HepG2 (cell line): ENCODE measurements around the gene COMP. TPM values are rescaled to one million over a fixed set of nuclear protein-coding genes. Genes with fewer than 3 reads are reported as not detected.

Experiments
- FOXO4 ChIP-seq: sonication (generic); formaldehyde crosslinking; conservative IDR thresholded peaks from 2 replicates; pipeline ENCODE4 v1.8.1; 2023; ENCODE audit warnings: missing genetic modification reagents
- GATAD2A ChIP-seq: IDR thresholded peaks from 2 replicates; pipeline ENCODE4 v1.6.1; 2016
- HNF1B ChIP-seq: sonication (generic); formaldehyde crosslinking; IDR thresholded peaks from 2 replicates; pipeline ENCODE4 v1.5.1; 2020; ENCODE audit warnings: mild to moderate bottlenecking, moderate library complexity, missing genetic modification reagents
- KLF13 ChIP-seq: sonication (generic); formaldehyde crosslinking; IDR thresholded peaks from 2 replicates; pipeline ENCODE4 v1.4.0; 2020; ENCODE audit warnings: mild to moderate bottlenecking, missing genetic modification reagents
- MTF1 ChIP-seq: sonication (generic); formaldehyde crosslinking; IDR thresholded peaks from 2 replicates; pipeline ENCODE4 v1.5.0; 2020; ENCODE audit warnings: missing genetic modification reagents
- NKX3-1 ChIP-seq: sonication (generic); formaldehyde crosslinking; IDR thresholded peaks from 2 replicates; pipeline ENCODE4 v1.5.0; 2020; ENCODE audit warnings: missing genetic modification reagents
- SMC3 ChIP-seq: IDR thresholded peaks from 2 replicates; pipeline ENCODE4 v1.6.1; 2011; ENCODE audit warnings: low read length, improper control_type of control experiment
- SPEN ChIP-seq: sonication (generic); formaldehyde crosslinking; IDR thresholded peaks from 2 replicates; pipeline ENCODE4 v1.5.1; 2020; ENCODE audit warnings: low read depth, mild to moderate bottlenecking, missing genetic modification reagents
- TAF15 ChIP-seq: fragments of 200-400 bp; formaldehyde crosslinking; IDR thresholded peaks from one replicate; pipeline ENCODE4 v1.6.1; 2018; ENCODE audit warnings: mild to moderate bottlenecking, low read depth, low read length; ENCODE audit not compliant: poor library complexity, severe bottlenecking
- USF2 ChIP-seq, 2 experiments: sonication (generic) in 1 of 2; formaldehyde crosslinking in 1 of 2; IDR thresholded peaks; 2 replicates each; pipeline versions ENCODE4 v1.5.1 to v1.6.1; 2011 to 2020; ENCODE audit warnings: borderline replicate concordance in 1 of 2, low read depth in 1 of 2, low read length in 1 of 2, mild to moderate bottlenecking in 1 of 2, missing genetic modification reagents in 1 of 2, moderate library complexity in 1 of 2
- ZBTB1 ChIP-seq: sonication (generic); formaldehyde crosslinking; IDR thresholded peaks from 2 replicates; pipeline ENCODE4 v1.4.0; 2020; ENCODE audit warnings: missing genetic modification reagents, borderline replicate concordance
- ZFP91 ChIP-seq: sonication (generic); formaldehyde crosslinking; IDR thresholded peaks from 2 replicates; pipeline ENCODE4 v1.9.0; 2022; ENCODE audit warnings: missing genetic modification reagents, mild to moderate bottlenecking, borderline replicate concordance
- ZNF232 ChIP-seq: sonication (generic); formaldehyde crosslinking; IDR thresholded peaks from 2 replicates; pipeline ENCODE4 v1.4.0; 2020; ENCODE audit warnings: missing genetic modification reagents, borderline replicate concordance
- ZNF383 ChIP-seq: sonication (generic); formaldehyde crosslinking; IDR thresholded peaks from 2 replicates; pipeline ENCODE4 v1.4.0; 2020; ENCODE audit warnings: missing genetic modification reagents, mild to moderate bottlenecking, borderline replicate concordance
- ZNF570 ChIP-seq: sonication (generic); formaldehyde crosslinking; IDR thresholded peaks from 2 replicates; pipeline ENCODE4 v1.4.0; 2020; ENCODE audit warnings: mild to moderate bottlenecking, missing genetic modification reagents, borderline replicate concordance
- ZNF644 ChIP-seq: IDR thresholded peaks from 2 replicates; pipeline ENCODE4 v1.6.1; 2016; ENCODE audit warnings: low read depth
- ZNF691 ChIP-seq: sonication (generic); formaldehyde crosslinking; IDR thresholded peaks from 2 replicates; pipeline ENCODE4 v1.4.0; 2020; ENCODE audit warnings: missing genetic modification reagents, low read depth, mild to moderate bottlenecking, borderline replicate concordance
- ZNF800 ChIP-seq: sonication (generic); formaldehyde crosslinking; IDR thresholded peaks from 2 replicates; pipeline ENCODE4 v1.4.0; 2020; ENCODE audit warnings: missing genetic modification reagents
- polyA plus RNA-seq, 8 experiments: library from polyadenylated mRNA; depleted of rRNA in 3 of 8; stranded (reverse) in 7 of 8; unstranded in 1 of 8; fragments of >200 nt; fragmentation: Illumina TruSeq in 4 of 8; extraction: Trizol in 4 of 8; gene quantifications; 2 replicates each; pipeline versions ENCODE4 v1.2.1 to v1.2.3, GENCODE V29; 2011 to 2016; ENCODE audit warnings: low read depth in 4 of 8, missing spikeins in 1 of 8, mixed read lengths in 1 of 8; ENCODE audit not compliant: insufficient read depth in 1 of 8
- total RNA-seq, 5 experiments: library from RNA; depleted of rRNA; stranded (reverse); fragments of >200 nt; fragmentation: Illumina TruSeq; extraction: Trizol; gene quantifications; 2 replicates each; pipeline ENCODE4 v1.2.3, GENCODE V29; 2016; ENCODE audit warnings: low read depth in 1 of 5

Gene COMP
- total and polyA plus RNA-seq, 2 of the 13 experiments (the other 11 are each of a cell fraction or from before 2014, with no cell fraction given), result 0.04 to 0.13 TPM

GRCh38 chr19:18839465-18840287, 48.6 kb upstream of the COMP start (continued):
- peak; percentile 91 for TF ChIP-seq ZFP91 (CRISPR knock-in tag)
- no peak for TF ChIP-seq USF2 (IDR thresholded peaks at IDR 0.05; ENCODE audit: low read depth, low read length)
- peak; percentile 74; the same call in 1 of the 2 replicates for TF ChIP-seq USF2 (CRISPR knock-in tag; IDR thresholded peaks at IDR 0.05; ENCODE audit: borderline replicate concordance)
- TF ChIP-seq SPEN (CRISPR knock-in tag), result peak; percentile 90
- no peak for TF ChIP-seq MTF1 (CRISPR knock-in tag)
- TF ChIP-seq KLF13 (CRISPR knock-in tag), result no peak
- TF ChIP-seq ZNF800, result no peak
- peak; percentile 96 for TF ChIP-seq HNF1B (CRISPR knock-in tag)
- no peak for TF ChIP-seq ZBTB1 (CRISPR knock-in tag)
- TF ChIP-seq FOXO4 (CRISPR knock-in tag), result no peak
- TF ChIP-seq NKX3-1 (CRISPR knock-in tag), result peak; percentile 42; the same call in 1 of the 2 replicates
- TF ChIP-seq ZNF383 (CRISPR knock-in tag), result no peak
- no peak for TF ChIP-seq ZNF570 (CRISPR knock-in tag)
- peak; percentile 72; the same call in 1 of the 2 replicates for TF ChIP-seq ZNF232 (CRISPR knock-in tag)
- peak; percentile 81 for TF ChIP-seq ZNF644
- TF ChIP-seq ZNF691 (CRISPR knock-in tag), result peak; percentile 28; the same call in 1 of the 2 replicates
- TF ChIP-seq GATAD2A (CRISPR knock-in tag), result peak; percentile 93
- TF ChIP-seq SMC3, result peak; percentile 8; the same call in 1 of the 2 replicates
- TF ChIP-seq TAF15, result no peak
